ENCODE results near the gene CRYGB. TPM values are rescaled to one million over a fixed set of nuclear protein-coding genes. Genes with fewer than 3 reads are reported as not detected.

The CRYGB gene
- polyA plus RNA-seq, 3 donors, result not detected

- H3K27me3 Mint-ChIP-seq (ENCODE audit: low read depth in 3 of 3), result peaks cover 0 to 3% (median 0%) of the 10 kb centered on the region in 3 donors
Observed at GRCh38 chr2:208136716-208137094, 9.3 kb downstream of the CRYGB start.

GRCh38 chr2:208135794-208136715 lies 9.9 kb downstream of the CRYGB start:
- H3K4me3 Mint-ChIP-seq, result no peak overlapping the region
- H3K27ac Mint-ChIP-seq, result no peak overlapping the region
- intact Hi-C loops (cut with micrococcal nuclease), result no loop called here

More at GRCh38 chr2:208136716-208137094, 9.3 kb downstream of the CRYGB start:
- peaks cover 7% of the 10 kb centered on the region for H3K4me1 Mint-ChIP-seq
- no peak overlapping the region for H3K4me3 Mint-ChIP-seq
- Histone ChIP-seq H3K79me2 (ENCODE audit: insufficient read depth, low read length) (no peaks in the 10 kb centered on the region), H2AFZ (ENCODE audit: insufficient read depth, low read depth, low read length, poor library complexity, severe bottlenecking) (no peak overlapping the region), H3K36me3 (replicated peaks in 1 of 2; ENCODE audit: control insufficient read depth in 1 of 2, insufficient read depth in 2 of 2, low read length in 2 of 2) (no peaks in the 10 kb centered on the region), H3K4me1 (ENCODE audit: control insufficient read depth in 1 of 2, insufficient read depth in 2 of 2, low read length in 2 of 2) (peaks cover 5 to 6% of the 10 kb centered on the region in 2 donors), H3K4me3 (replicated peaks in 1 of 3; ENCODE audit: low read depth in 2 of 3, low read length in 3 of 3) (no peak overlapping the region), H3K9me3 (replicated peaks in 1 of 2; ENCODE audit: control insufficient read depth in 1 of 2, insufficient read depth in 1 of 2, low read length in 2 of 2) (peaks cover 0 to 21% of the 10 kb centered on the region in 2 donors), H3K4me2 (replicated peaks; ENCODE audit: extremely low read depth, low read length, poor library complexity, severe bottlenecking) (no peak overlapping the region), H3K27me3 (ENCODE audit: control insufficient read depth in 2 of 2, insufficient read depth in 2 of 2, low read length in 2 of 2) (no peaks in the 10 kb centered on the region), H4K20me1 (ENCODE audit: insufficient read depth, low read length) (no peaks in the 10 kb centered on the region), H3K27ac (ENCODE audit: low read depth in 1 of 2, low read length in 2 of 2) (no peak overlapping the region), H3K9ac (ENCODE audit: insufficient read depth, low read length, poor library complexity, severe bottlenecking) (no peak overlapping the region)
- no peak overlapping the region for H3K27ac Mint-ChIP-seq
- no peak for DNase-seq
- H3K9me3 Mint-ChIP-seq, result peaks cover 4 to 32% (median 19%) of the 10 kb centered on the region in 7 donors
- intact Hi-C loops (cut with micrococcal nuclease), result no loop called here
- TF ChIP-seq CTCF (IDR thresholded peaks at IDR 0.05), result no peak
- WGBS (ENCODE audit: insufficient coverage), result 93% methylated on average over 2 of the region's 2 CpGs
- no peaks in the 10 kb centered on the region for H3K36me3 Mint-ChIP-seq

More at GRCh38 chr2:208135794-208136715, 9.9 kb downstream of the CRYGB start:
- no peak for DNase-seq
- WGBS (ENCODE audit: insufficient coverage), result 90% methylated on average over 6 of the region's 11 CpGs
- H3K36me3 ChIP-seq (replicated peaks in 1 of 2; ENCODE audit: control insufficient read depth in 1 of 2, insufficient read depth in 2 of 2, low read length in 2 of 2), result no peaks in the 10 kb centered on the region
- H2AFZ ChIP-seq (ENCODE audit: insufficient read depth, low read depth, low read length, poor library complexity, severe bottlenecking), result no peak overlapping the region
- H3K4me1 Mint-ChIP-seq, result peaks cover 7% of the 10 kb centered on the region
- no peak overlapping the region for H3K9ac ChIP-seq (ENCODE audit: insufficient read depth, low read length, poor library complexity, severe bottlenecking)
- peaks cover 5 to 6% of the 10 kb centered on the region in 2 donors for H3K4me1 ChIP-seq (ENCODE audit: control insufficient read depth in 1 of 2, insufficient read depth in 2 of 2, low read length in 2 of 2)
- no peaks in the 10 kb centered on the region for H3K27me3 ChIP-seq (ENCODE audit: control insufficient read depth in 2 of 2, insufficient read depth in 2 of 2, low read length in 2 of 2)
- H3K79me2 ChIP-seq (ENCODE audit: insufficient read depth, low read length), result no peaks in the 10 kb centered on the region
- peaks cover 0 to 21% of the 10 kb centered on the region in 2 donors for H3K9me3 ChIP-seq (replicated peaks in 1 of 2; ENCODE audit: control insufficient read depth in 1 of 2, insufficient read depth in 1 of 2, low read length in 2 of 2)
- no peak overlapping the region for H3K27ac ChIP-seq (ENCODE audit: low read depth in 1 of 2, low read length in 2 of 2)
- no peak for TF ChIP-seq CTCF (IDR thresholded peaks at IDR 0.05)
- no peak overlapping the region for H3K4me3 ChIP-seq (replicated peaks in 1 of 3; ENCODE audit: low read depth in 2 of 3, low read length in 3 of 3)
- peaks cover 4 to 32% (median 19%) of the 10 kb centered on the region in 7 donors for H3K9me3 Mint-ChIP-seq
- H4K20me1 ChIP-seq (ENCODE audit: insufficient read depth, low read length), result no peaks in the 10 kb centered on the region
- no peak overlapping the region for H3K4me2 ChIP-seq (replicated peaks; ENCODE audit: extremely low read depth, low read length, poor library complexity, severe bottlenecking)
- H3K36me3 Mint-ChIP-seq, result no peaks in the 10 kb centered on the region
- H3K27me3 Mint-ChIP-seq (ENCODE audit: low read depth in 3 of 3), result peaks cover 0 to 3% (median 0%) of the 10 kb centered on the region in 3 donors

Data from CD14-positive monocyte (primary cell).